Vagina (tissue), 2 donors: ENCODE measurements around the gene H1-8. TPM values are rescaled to one million over a fixed set of nuclear protein-coding genes. Genes with fewer than 3 reads are reported as not detected.

Source experiments
- DNase-seq, 2 donors: peaks; one replicate each; pipeline ENCODE4 v3.0.0-alpha.2; 2017; ENCODE audit errors: extremely low spot score in 2 of 2
- H3K27ac ChIP-seq: fragments of 200-600 bp; sonication (generic); one replicate; pipeline ENCODE4 v1.5.1; 2019
- H3K27me3 ChIP-seq: fragments of 200-600 bp; sonication (generic); one replicate; pipeline ENCODE4 v1.5.1; 2019
- H3K36me3 ChIP-seq, 2 donors: fragments of 200-600 bp; sonication (generic); one replicate each; pipeline ENCODE4 v1.5.1; 2017 to 2019
- H3K4me1 ChIP-seq: fragments of 200-600 bp; sonication (generic); one replicate; pipeline ENCODE4 v1.5.1; 2019
- H3K4me3 ChIP-seq, 2 donors: fragments of 200-600 bp; sonication (generic); 1 replicate in 1 of 2; 2 replicates in 1 of 2; pipeline ENCODE4 v1.5.1; 2016 to 2019
- H3K9me3 ChIP-seq: fragments of 200-600 bp; sonication (generic); one replicate; pipeline ENCODE4 v1.5.1; 2019
- CTCF ChIP-seq, 3 experiments: fragments of 450-650 bp in 2 of 3; fragments of 200-600 bp in 1 of 3; sonication (generic) in 1 of 3; IDR thresholded peaks; one replicate each; pipeline ENCODE4 v1.5.1; 2017 to 2019; ENCODE audit warnings: antibody characterized with exemption in 3 of 3, mild to moderate bottlenecking in 2 of 3, moderate library complexity in 2 of 3
- POLR2A ChIP-seq, 2 donors: fragments of 450-650 bp; IDR thresholded peaks; one replicate each; pipeline ENCODE4 v1.6.1; 2017; ENCODE audit warnings: antibody characterized with exemption in 2 of 2, mild to moderate bottlenecking in 2 of 2, moderate library complexity in 2 of 2
- POLR2AphosphoS5 ChIP-seq, 2 donors: sonication (generic); formaldehyde crosslinking; IDR thresholded peaks; one replicate each; pipeline ENCODE4 v1.9.0; 2017; ENCODE audit warnings: antibody characterized with exemption in 2 of 2, mild to moderate bottlenecking in 2 of 2, low read depth in 1 of 2; ENCODE audit not compliant: insufficient read depth in 1 of 2
- intact Hi-C: fragments of 100-400 bp; cut with DNase I; formaldehyde crosslinking; loops from one replicate; pipeline ENCODE4 v1.15.1; 2023
- total RNA-seq: library from RNA; depleted of rRNA; stranded (reverse); fragments of >200 nt; gene quantifications from one replicate; pipeline ENCODE4 v1.2.3, GENCODE V29; 2016

H1-8 gene
- total RNA-seq, 1 donor from 2014 or later = not detected

- no peaks in the 10 kb centered on the region for H3K27me3 ChIP-seq
- peak overlapping the region; percentile 78 for H3K27ac ChIP-seq
- DNase-seq = no peak
- H3K4me1 ChIP-seq = peaks cover 62% of the 10 kb centered on the region
- intact Hi-C loops = no loop called here
- H3K4me3 ChIP-seq = no peak overlapping the region
- H3K36me3 ChIP-seq = peaks cover 0 to 41% of the 10 kb centered on the region in 2 donors
- TF ChIP-seq POLR2A (IDR thresholded peaks at IDR 0.05) = no peak
- TF ChIP-seq POLR2AphosphoS5 (IDR thresholded peaks at IDR 0.05; ENCODE audit: insufficient read depth in 1 of 2, low read depth in 1 of 2) = peak in 1 of 2 donors; percentile 61
- no peaks in the 10 kb centered on the region for H3K9me3 ChIP-seq
Observed at GRCh38 chr3:129586746-129587430, 43.9 kb downstream of the H1-8 start.

GRCh38 chr3:129587566-129588210, 44.7 kb downstream of the H1-8 start:
- intact Hi-C loops = no loop called here
- Histone ChIP-seq H3K4me1 (peaks cover 70% of the 10 kb centered on the region), H3K27ac (peak overlapping the region; percentile 78), H3K9me3 (no peaks in the 10 kb centered on the region), H3K27me3 (no peaks in the 10 kb centered on the region), H3K36me3 (peaks cover 0 to 33% of the 10 kb centered on the region in 2 donors), H3K4me3 (no peak overlapping the region)
- DNase-seq = no peak
- TF ChIP-seq POLR2A (IDR thresholded peaks at IDR 0.05) (no peak), CTCF (IDR thresholded peaks at IDR 0.05) (no peak), POLR2AphosphoS5 (IDR thresholded peaks at IDR 0.05; ENCODE audit: insufficient read depth in 1 of 2, low read depth in 1 of 2) (no peak)

- Histone ChIP-seq H3K4me1 (peaks cover 95% of the 10 kb centered on the region), H3K27me3 (no peaks in the 10 kb centered on the region), H3K9me3 (no peaks in the 10 kb centered on the region), H3K4me3 (no peak overlapping the region), H3K27ac (peak overlapping the region; percentile 78), H3K36me3 (peaks cover 0 to 12% of the 10 kb centered on the region in 2 donors)
- no peak for DNase-seq
- TF ChIP-seq CTCF (IDR thresholded peaks at IDR 0.05) (no peak), POLR2A (IDR thresholded peaks at IDR 0.05) (no peak), POLR2AphosphoS5 (IDR thresholded peaks at IDR 0.05; ENCODE audit: insufficient read depth in 1 of 2, low read depth in 1 of 2) (no peak)
- intact Hi-C loops = no loop called here
Observed at GRCh38 chr3:129590215-129590614, 47.2 kb downstream of the H1-8 start.

GRCh38 chr3:129591932-129592331, 49.0 kb downstream of the H1-8 start:
- Histone ChIP-seq H3K36me3 (no peaks in the 10 kb centered on the region), H3K9me3 (no peaks in the 10 kb centered on the region), H3K4me3 (peak overlapping the region in 1 of 2 donors; percentile 18), H3K27me3 (no peaks in the 10 kb centered on the region), H3K4me1 (peaks cover 95% of the 10 kb centered on the region), H3K27ac (peak overlapping the region; percentile 91)
- intact Hi-C loops = no loop called here
- DNase-seq = no peak
- TF ChIP-seq POLR2AphosphoS5 (IDR thresholded peaks at IDR 0.05; ENCODE audit: insufficient read depth in 1 of 2, low read depth in 1 of 2) = no peak
- no peak for TF ChIP-seq CTCF (IDR thresholded peaks at IDR 0.05)
- TF ChIP-seq POLR2A (IDR thresholded peaks at IDR 0.05) = no peak

- peak in 1 of 2 donors; percentile 61 for TF ChIP-seq POLR2AphosphoS5 (IDR thresholded peaks at IDR 0.05; ENCODE audit: insufficient read depth in 1 of 2, low read depth in 1 of 2)
- TF ChIP-seq POLR2A (IDR thresholded peaks at IDR 0.05) = no peak
- Histone ChIP-seq H3K9me3 (no peaks in the 10 kb centered on the region), H3K27me3 (no peaks in the 10 kb centered on the region), H3K27ac (peak overlapping the region; percentile 91), H3K36me3 (no peaks in the 10 kb centered on the region), H3K4me1 (peaks cover 97% of the 10 kb centered on the region), H3K4me3 (peak overlapping the region; percentile 13 to 18)
- intact Hi-C loops = no loop called here
- no peak for DNase-seq
Observed at GRCh38 chr3:129592381-129593131, 49.6 kb downstream of the H1-8 start.
